Measurements from ENCODE around the gene CCDC187.

CCDC187 gene

DNA sequence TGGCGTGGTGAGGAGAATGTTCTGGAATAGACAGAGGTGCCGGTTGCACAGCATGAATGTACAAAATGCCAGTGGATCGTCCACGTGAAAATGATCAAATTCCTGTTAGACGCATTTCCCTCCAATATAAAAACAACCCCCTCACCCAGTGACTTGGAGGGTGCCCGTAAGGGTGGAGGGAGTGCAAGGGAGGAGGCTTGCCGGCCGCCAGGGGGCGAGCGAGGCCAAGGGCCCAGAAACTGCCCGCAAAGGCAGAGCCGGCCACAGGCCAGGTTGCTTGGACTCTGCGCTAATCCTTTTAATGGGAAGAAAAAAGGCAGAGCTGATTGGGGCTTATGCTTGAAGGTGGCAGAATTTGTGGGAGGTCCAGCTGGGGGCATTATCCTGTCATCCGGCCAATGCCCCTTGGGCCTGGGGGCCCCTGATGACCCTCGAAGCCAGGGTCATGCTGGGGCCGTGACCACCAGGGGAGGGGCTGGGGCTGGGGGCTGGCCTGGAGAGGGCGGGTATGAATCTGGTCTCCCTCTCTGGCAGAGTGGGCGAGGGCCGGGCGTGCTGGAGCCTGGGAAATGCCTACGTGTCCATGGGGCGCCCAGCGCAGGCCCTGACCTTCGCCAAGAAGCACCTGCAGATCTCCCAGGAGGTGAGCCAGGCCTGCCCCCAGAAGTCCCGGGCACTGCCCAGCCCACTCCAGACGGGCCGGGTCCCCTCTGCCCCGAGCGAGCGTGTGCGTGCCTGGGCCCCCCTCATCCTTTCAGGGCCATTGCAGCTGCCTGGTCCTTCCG, 35.5 kb upstream of the CCDC187 start:
- peak; percentile 54 for DNase-seq

GRCh38 chr9:136338511-136338910, 34.6 kb upstream of the CCDC187 start:
- DNase-seq: no peak

- no peak for DNase-seq
Observed at GRCh38 chr9:136337416-136338395, 33.8 kb upstream of the CCDC187 start.

DNA sequence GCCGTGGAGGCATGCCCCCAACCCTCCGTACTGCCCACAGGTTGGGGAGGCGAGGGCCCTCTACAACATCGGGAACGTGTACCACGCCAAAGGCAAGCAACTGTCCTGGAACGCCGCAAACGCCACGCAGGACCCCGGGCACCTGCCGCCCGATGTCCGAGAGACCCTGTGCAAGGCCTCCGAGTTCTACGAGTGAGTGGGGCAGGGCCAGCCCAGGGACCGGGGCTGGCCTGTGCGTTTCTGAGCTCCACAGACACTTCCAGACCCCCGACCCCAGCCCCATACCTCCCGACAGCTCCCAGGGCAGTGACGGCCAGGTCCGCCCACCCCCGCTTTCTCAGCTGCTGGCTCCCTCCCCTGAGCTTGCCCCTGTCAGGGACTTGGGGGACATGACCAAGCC, 33.0 kb upstream of the CCDC187 start:
- no peak for DNase-seq

- DNase-seq: no peak
Observed at GRCh38 chr9:136336156-136336870, 32.4 kb upstream of the CCDC187 start.

- no peak for DNase-seq
Observed at GRCh38 chr9:136335296-136336155, 31.6 kb upstream of the CCDC187 start.

DNA sequence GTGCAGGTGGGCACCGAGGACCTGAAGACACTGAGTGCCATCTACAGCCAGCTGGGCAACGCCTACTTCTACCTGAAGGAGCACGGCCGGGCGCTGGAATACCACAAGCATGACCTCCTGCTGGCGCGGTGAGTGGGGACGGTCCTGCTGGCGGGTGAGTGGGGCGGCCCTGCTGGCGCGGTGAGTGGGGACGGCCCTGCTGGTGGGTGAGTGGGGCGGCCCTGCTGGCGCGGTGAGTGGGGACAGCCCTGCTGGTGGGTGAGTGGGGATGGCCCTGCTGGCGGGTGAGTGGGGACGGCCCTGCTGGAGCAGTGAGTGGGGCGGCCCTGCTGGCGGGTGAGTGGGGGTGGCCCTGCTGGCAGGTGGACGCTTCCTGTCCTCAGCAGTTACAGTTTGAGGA, 30.6 kb upstream of the CCDC187 start:
- DNase-seq: no peak

DNA sequence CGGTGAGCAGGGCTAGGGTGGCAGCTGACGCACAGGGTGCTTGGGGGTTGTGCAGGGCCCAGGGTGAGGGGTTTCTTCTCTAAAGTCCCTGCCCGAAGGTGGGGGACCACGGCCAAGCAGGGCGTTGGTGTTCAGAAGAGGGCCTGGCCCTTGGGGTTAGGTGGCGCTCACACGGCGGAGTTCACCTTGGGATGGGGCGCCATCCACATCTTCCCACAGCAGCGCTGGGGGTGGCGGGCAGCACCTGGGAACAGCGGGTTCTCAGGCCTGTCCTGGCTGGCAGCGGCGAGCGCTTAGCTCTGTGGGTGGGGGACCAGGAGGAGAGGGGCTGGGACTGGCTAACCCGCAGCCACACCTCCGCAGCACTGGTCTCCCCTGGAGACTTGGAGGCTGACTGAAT, 29.6 kb upstream of the CCDC187 start:
- no peak for DNase-seq

DNA sequence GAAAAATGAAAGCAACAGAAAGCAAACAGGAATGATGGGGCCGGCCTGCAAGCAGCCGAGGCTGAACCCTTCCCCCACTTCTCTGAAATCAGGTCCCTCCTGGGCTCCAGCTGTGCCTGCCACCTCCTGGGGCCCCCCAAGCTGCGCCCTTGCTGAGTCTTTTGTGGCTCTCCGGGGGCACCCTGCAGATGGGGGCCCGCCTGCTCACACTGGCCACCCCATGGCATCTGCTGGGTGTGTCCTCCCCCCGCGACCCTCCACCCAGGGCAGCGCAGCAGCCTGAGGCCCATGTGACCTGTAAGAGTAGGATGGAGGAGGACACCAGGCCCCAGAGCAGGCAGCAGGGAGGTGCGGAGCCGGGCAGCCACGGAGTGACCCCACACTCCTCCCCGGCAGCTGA, 29.2 kb upstream of the CCDC187 start:
- no peak for DNase-seq

- no peak for DNase-seq
Observed at GRCh38 chr9:136332482-136332983, 28.6 kb upstream of the CCDC187 start.

GRCh38 chr9:136331556-136332481, 27.9 kb upstream of the CCDC187 start:
- no peak for DNase-seq

- no peak for DNase-seq
Observed at GRCh38 chr9:136331030-136331429, 27.1 kb upstream of the CCDC187 start.

DNA sequence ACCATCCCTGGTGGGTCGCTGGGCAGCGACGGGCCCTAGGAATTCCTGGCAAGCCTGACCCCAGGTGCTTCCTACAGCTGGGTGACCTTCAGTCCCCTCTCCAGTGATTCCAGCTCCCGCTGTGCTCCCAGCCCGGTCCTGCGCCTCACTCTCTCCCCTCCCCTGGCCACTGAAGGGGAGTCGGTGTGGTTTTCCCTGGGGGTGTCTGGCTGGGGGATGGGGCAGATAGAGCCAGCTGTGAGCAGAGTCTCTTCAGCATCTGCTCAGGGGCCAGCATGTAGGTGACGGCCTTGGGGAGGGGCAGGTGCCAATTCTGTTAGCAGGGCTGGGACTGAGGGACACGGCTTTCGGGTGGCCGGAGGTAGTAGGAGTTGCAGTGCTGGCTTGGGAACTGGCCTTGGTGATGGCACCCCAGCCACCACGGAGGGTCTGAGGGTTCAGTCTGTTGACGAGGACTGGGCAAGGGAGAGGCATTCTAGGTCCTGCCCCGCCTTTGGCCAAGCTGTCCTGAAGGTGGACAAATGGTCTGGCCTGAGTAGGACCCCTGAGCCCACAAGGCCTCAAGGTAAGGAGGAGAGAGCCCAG, 26.6 kb upstream of the CCDC187 start:
- DNase-seq: no peak

GRCh38 chr9:136329636-136330405, 25.9 kb upstream of the CCDC187 start:
- no peak for DNase-seq

DNA sequence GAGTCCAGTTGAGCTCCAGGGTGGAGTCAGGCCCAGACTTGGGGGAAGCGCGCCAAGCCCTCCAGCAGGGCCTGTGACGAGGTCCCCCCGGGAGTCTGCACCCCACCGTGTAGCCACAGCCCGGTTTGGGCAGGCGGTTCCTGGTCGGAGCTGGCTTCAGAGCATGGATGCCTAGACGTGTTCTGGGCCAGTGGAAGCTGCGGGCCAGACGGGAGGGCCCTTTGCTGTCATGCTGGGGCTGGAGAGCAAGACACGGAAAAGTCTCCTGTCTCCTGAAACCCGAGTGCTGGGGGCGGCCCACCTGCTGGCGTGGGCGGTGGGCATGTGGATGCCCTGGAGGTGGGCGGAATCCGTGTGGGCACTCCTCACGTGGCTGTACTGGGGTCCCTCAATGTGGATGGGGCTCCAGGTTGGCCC, 25.3 kb upstream of the CCDC187 start:
- no peak for DNase-seq

DNA sequence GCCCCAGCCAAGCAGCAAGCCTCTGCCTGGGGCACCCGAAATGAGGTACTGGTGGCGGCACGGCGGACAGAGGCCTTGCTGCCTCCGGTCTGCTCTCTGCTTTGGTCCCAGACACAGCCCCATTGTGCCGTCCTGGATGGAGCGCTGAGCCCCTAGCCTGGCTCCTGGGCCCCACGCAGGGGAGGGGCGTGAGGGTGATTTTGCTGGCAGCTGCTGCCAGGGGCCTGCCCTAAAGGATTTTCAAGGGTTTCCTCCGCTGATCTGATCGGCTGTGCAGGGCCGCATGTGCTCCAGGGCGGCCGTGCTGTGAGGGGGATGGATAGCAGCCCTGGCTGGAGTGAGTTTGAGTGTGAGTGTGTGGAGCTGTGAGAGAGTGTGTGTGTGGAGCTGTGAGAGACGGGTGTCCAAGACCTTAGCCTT, 24.7 kb upstream of the CCDC187 start:
- DNase-seq: no peak

GRCh38 chr9:136328011-136328621, 24.2 kb upstream of the CCDC187 start:
- DNase-seq: no peak

DNA sequence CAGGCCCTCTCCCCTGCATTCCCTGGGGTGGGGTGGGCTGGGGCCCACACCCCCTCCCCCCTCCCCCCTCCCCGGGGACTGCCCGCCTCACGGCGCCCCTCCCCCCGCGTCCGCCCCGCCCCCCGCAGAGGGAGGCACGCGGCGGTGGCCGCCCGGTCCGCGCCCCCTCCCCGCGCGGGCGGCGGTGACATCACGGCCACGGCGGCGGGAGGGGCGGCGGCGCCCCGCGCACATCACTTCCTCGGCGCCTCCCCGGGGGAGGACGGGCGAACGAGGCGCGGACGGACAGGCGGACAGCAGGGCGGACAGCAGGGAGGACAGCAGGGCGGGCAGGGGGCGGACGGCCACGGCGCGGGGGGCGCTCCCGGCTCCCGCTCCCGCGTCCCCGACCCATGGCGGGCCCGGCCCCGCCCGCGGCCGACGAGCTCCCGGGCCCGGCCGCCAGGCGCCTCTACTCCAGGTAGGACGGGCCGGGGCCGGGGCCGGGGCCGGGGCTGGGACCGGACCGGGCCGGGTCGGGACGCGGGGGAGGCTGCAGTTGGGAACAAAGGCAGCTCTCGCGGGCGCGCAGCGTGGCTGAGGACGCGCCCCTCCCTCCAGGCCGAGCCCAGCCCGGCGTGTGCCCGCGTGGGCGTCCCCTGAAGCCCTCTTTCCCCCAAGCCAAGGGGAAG, 23.5 kb upstream of the CCDC187 start, which contains the start of gene GPSM1:
TSS of gene GPSM1 (plus strand) at position 236 of the 671 bp plus-strand sequence. CDS start at position 393, 157 bp downstream.
- peak; percentile 47 for DNase-seq

Measured in stimulated activated CD8-positive, alpha-beta memory T cell treated with anti-CD3 and anti-CD28 coated beads, Interleukin-4, amount 100 ng/mL, for 48 hours (primary cell).